ENCODE results near the gene MTCH2.
"Not testable (repeated sequence)": the region's sequence is repeated elsewhere in the genome, so short reads cannot be mapped to it uniquely, and the experiment has no call there.

The MTCH2 gene

GRCh38 chr11:47675851-47676250 lies 33.5 kb upstream of the MTCH2 start:
- POLR2A ChIA-PET (ENCODE audit: low non-redundant PET): no interaction called here
- no peak for TF ChIP-seq CTCF (conservative IDR thresholded peaks at IDR 0.05; ENCODE audit: low read depth)
- CTCF ChIA-PET: interaction anchor here (0.5 kb wide), 1 partner anchor 29 kb away, joined by 3 read pairs; no protein-coding TSS in a partner anchor
- no peak for DNase-seq (ENCODE audit: low spot score)
- no peak overlapping the region for H3K27ac ChIP-seq

- no peak for TF ChIP-seq CTCF (conservative IDR thresholded peaks at IDR 0.05; ENCODE audit: low read depth)
- DNase-seq (ENCODE audit: low spot score): no peak
- ChIA-PET POLR2A (ENCODE audit: low non-redundant PET) (no interaction called here), CTCF (interaction anchor here (0.7 kb wide), 1 partner anchor 14 kb away, joined by 5 read pairs; no protein-coding TSS in a partner anchor)
- no peak overlapping the region for H3K27ac ChIP-seq
Measured at GRCh38 chr11:47672283-47672730, 29.9 kb upstream of the MTCH2 start.

- TF ChIP-seq CTCF (conservative IDR thresholded peaks at IDR 0.05; ENCODE audit: low read depth): no peak
- DNase-seq (ENCODE audit: low spot score): no peak
- ChIA-PET CTCF (no interaction called here), POLR2A (ENCODE audit: low non-redundant PET) (no interaction called here)
- no peak overlapping the region for H3K27ac ChIP-seq
Measured at GRCh38 chr11:47669856-47670255, 27.5 kb upstream of the MTCH2 start.

- no peak for TF ChIP-seq CTCF (conservative IDR thresholded peaks at IDR 0.05; ENCODE audit: low read depth)
- POLR2A ChIA-PET (ENCODE audit: low non-redundant PET): no interaction called here
- no peak overlapping the region for H3K27ac ChIP-seq
- CTCF ChIA-PET: no interaction called here
- no peak for DNase-seq (ENCODE audit: low spot score)
Measured at GRCh38 chr11:47668665-47669064, 26.3 kb upstream of the MTCH2 start.

GRCh38 chr11:47667555-47667954 lies 25.2 kb upstream of the MTCH2 start:
- ChIA-PET POLR2A (ENCODE audit: low non-redundant PET) (no interaction called here), CTCF (interaction anchor here (0.7 kb wide), 1 partner anchor 14 kb away, joined by 3 read pairs; no protein-coding TSS in a partner anchor)
- TF ChIP-seq CTCF (conservative IDR thresholded peaks at IDR 0.05; ENCODE audit: low read depth): no peak
- no peak overlapping the region for H3K27ac ChIP-seq
- no peak for DNase-seq (ENCODE audit: low spot score)

GRCh38 chr11:47667135-47667534 lies 24.8 kb upstream of the MTCH2 start:
- H3K27ac ChIP-seq: no peak overlapping the region
- CTCF ChIA-PET: interaction anchor here (0.7 kb wide), 1 partner anchor 13 kb away, joined by 3 read pairs; no protein-coding TSS in a partner anchor
- POLR2A ChIA-PET (ENCODE audit: low non-redundant PET): no interaction called here
- TF ChIP-seq CTCF (conservative IDR thresholded peaks at IDR 0.05; ENCODE audit: low read depth): no peak
- no peak for DNase-seq (ENCODE audit: low spot score)

GRCh38 chr11:47664936-47665335 lies 22.6 kb upstream of the MTCH2 start:
- DNase-seq (ENCODE audit: low spot score); POLR2A ChIA-PET (ENCODE audit: low non-redundant PET); CTCF ChIA-PET: not testable (repeated sequence)
- peak overlapping the region; percentile 30; the same call in 1 of the 2 replicates for H3K27ac ChIP-seq
